Fibroblast of pulmonary artery (primary cell): ENCODE data around the gene HOXC6.

Experiments used
- DNase-seq: peaks from one replicate; pipeline ENCODE4 v3.0.0-alpha.2; 2010; ENCODE audit warnings: low read depth
- H3K4me3 ChIP-seq: replicated peaks from 2 replicates; pipeline ENCODE4 v1.5.1; 2011; ENCODE audit warnings: low read depth, mild to moderate bottlenecking, control low read depth, low read length, moderate library complexity
- CTCF ChIP-seq: IDR thresholded peaks from 2 replicates; pipeline ENCODE4 v1.5.1; 2011; ENCODE audit warnings: mild to moderate bottlenecking, control low read depth, low read length, inconsistent platforms; ENCODE audit errors: missing control alignments

HOXC6 gene

DNA sequence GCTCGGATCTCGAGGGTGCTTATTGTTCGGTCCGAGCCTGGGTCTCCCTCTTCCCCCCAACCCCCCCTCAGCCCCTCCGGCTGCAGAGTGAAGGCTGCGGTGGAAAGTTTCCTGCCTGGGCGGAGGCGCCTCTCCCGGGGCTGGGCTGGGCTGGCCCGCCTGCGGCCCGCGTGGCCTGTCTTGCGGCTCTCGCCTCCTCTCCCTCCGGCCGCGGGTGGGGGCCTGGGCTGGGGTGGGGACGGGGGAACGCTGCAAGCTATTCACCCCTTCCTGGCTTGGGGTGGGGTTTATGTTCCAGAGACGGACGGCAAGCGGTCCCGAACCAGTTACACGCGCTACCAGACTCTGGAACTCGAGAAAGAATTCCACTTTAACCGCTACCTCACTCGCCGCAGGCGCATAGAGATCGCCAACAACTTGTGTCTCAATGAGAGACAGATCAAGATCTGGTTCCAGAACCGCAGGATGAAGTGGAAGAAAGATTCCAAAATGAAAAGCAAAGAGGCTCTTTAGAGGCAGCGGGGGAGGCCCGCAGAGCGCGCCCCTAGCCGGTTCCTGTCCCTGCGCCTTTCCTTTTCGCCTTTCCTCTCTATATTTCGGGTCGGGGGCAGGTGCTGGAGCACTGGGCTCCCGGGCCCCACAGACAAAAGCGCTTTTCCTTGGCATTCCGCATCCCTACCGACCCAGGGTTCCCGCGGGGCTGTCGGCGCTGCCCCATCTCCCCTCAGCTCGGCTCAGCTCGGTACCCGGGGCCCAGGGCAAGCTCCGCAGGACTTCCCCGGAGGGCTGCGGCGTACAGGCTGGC, 5.9 kb downstream of the HOXC6 start:
- DNase-seq, result no peak
- no peak for TF ChIP-seq CTCF
- H3K4me3 ChIP-seq, result no peak overlapping the region

DNA sequence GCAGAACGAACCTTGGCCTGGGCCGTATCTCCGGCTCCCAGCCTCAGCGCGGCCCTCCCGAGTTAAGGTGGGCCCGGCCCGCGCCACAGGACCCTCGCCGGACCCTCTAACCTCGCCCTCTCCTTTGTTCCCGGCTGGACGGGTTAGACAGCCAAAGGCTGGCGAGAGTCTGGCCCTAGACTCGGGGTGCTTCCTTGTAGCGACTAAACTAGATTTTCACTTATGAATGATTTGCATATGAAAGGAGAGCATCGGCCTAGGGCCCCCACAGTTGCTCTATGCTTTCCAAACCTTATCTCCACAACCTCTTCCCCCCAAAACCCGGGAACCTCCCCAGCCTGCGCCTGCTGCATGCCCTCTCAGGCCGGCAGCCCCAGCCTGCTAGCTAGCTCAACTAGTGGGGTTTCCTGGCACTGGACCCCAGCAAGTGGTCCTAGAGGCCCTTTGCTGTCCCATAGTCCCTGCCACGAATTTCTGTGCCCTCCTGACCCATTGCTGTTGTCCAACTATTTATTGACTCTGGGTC, 6.6 kb downstream of the HOXC6 start:
- H3K4me3 ChIP-seq, result no peak overlapping the region
- no peak for DNase-seq
- TF ChIP-seq CTCF, result no peak

- TF ChIP-seq CTCF, result no peak
- no peak for DNase-seq
- no peak overlapping the region for H3K4me3 ChIP-seq
These were observed 7.5 kb downstream of the HOXC6 start for GRCh38 chr12:54035568-54036264.

DNA sequence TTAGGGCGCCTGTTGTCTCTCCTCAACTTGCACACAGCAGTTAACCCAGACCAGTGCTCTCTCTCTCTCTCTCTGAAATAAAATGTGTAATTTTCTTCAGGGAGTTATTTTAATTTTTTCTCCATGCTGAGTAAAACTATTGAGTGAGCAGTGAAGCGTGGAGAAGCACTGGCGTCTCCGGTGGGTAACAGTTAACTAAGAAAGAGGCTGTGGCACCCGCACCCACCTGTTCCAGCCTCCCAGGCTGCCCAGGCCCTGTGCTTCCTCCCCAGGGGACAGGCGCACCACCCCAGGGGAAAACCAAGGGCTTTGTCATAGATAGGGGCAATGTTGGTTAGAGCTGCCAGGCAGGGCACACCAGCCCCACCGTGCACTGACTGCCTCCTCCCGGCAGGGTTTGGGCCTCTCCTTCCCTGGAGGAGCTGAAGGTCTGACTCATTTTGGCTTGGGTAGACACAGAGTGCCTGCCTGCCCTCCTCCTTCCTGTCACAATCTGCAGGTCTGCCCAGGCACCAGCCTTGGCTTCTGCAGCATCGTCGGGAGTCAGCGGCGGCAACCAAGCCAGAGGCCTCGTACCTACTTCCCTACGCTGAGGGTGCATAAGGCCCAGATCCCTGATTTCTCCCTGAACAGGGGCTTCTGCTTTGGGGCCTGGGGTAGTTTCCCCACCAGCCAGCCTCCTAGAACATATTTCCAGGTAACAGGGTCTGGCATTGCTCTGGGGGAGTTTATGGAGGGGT, 8.6 kb downstream of the HOXC6 start:
- H3K4me3 ChIP-seq, result no peak overlapping the region
- no peak for TF ChIP-seq CTCF
- DNase-seq, result no peak

DNA sequence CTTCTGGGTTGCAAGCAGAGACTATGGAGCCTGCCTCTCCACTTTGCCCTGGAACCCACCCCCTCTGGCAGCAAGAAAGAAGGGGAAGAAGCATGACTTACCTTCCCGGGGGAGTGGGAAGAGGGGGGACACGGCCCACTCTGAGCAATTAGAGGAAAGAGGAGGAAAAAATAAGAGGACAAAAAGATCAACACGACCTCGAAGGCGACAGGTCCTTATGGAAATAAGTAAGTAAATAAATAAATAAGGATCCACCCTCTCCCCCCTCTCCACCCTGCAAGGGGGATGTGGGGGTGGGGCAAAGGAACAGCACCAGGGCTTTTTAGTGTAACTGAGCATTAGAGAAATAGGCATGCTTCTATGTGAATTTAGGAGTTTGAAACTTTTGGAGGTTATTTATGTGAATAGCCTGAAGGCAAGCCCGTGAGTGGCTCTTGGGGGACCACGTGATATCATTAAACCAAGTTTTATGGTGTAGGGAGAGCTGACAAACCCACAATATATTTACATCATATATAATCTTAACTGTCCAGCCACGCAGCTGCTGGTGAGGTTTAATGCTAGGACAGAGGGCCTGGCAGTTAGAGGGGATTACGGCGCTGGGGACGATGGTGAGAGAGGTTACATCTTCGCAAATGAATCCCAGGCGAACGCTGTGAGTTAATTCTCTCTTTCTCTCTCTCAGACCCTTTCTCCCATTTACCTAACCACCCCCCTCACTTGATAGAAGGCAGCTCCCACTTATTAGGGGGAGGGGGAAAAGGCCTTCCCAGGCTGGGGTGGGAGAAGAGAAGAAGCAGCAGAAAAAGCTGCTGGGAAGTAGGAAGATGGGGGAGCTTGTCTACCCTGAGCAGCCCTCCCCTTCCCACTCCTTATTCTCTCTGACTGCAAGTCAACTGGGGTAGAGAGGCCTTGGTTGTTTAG, 9.4 kb downstream of the HOXC6 start:
- H3K4me3 ChIP-seq, result no peak overlapping the region
- no peak for TF ChIP-seq CTCF
- no peak for DNase-seq

- TF ChIP-seq CTCF, result no peak
- H3K4me3 ChIP-seq, result no peak overlapping the region
- DNase-seq, result no peak
These were observed 10.1 kb downstream of the HOXC6 start for GRCh38 chr12:54038284-54038870.
